H1 (cell line): ENCODE data around the gene NBDY. TPM values are rescaled to one million over a fixed set of nuclear protein-coding genes. Genes with fewer than 3 reads are reported as not detected.

Experiments used
- CTCF ChIA-PET: fragments of 300-600 bp; sonication (Branson Sonifier 250); formaldehyde crosslinking; loops from one replicate; lab custom pipeline; 2021; ENCODE audit not compliant: partially characterized antibody; lab: Charles Lee
- POLR2A ChIA-PET: fragments of 300-600 bp; sonication (Branson Sonifier 250); formaldehyde crosslinking; loops from one replicate; lab custom pipeline; 2021; ENCODE audit warnings: inconsistent platforms; ENCODE audit not compliant: partially characterized antibody; lab: Charles Lee
- DNase-seq, 2 experiments: peaks; one replicate each; pipeline versions ENCODE4 v3.0.0 to v3.0.0-alpha.2; 2010 to 2022; ENCODE audit warnings: low spot score in 2 of 2, low read depth in 1 of 2, mixed read lengths in 1 of 2
- FAIRE-seq: peaks from 2 replicates; lab custom pipeline; 2011; peaks lifted over from hg19 to GRCh38; lab: Jason Lieb, UNC
- H2AFZ ChIP-seq: 2 replicates; pipeline ENCODE4 v1.8.1; 2012; ENCODE audit warnings: low read length, inconsistent platforms
- H2AK5ac ChIP-seq: 2 replicates; pipeline ENCODE4 v1.6.1; 2013; ENCODE audit warnings: low read depth, low read length
- H2BK120ac ChIP-seq: replicated peaks from 2 replicates; pipeline ENCODE3; 2013; ENCODE audit warnings: low read depth, low read length, inconsistent platforms
- H2BK12ac ChIP-seq: 2 replicates; pipeline ENCODE4 v1.6.1; 2013; ENCODE audit warnings: low read depth, low read length
- H2BK15ac ChIP-seq: 2 replicates; pipeline ENCODE4 v1.6.1; 2013; ENCODE audit warnings: low read length
- H2BK20ac ChIP-seq: 2 replicates; pipeline ENCODE4 v1.6.1; 2013; ENCODE audit warnings: low read length
- H2BK5ac ChIP-seq: 2 replicates; pipeline ENCODE4 v1.6.1; 2013; ENCODE audit warnings: low read depth, low read length
- H3K14ac ChIP-seq: 2 replicates; pipeline ENCODE4 v1.6.1; 2013; ENCODE audit warnings: inconsistent platforms; ENCODE audit not compliant: insufficient read length
- H3K18ac ChIP-seq: 2 replicates; pipeline ENCODE4 v1.6.1; 2013; ENCODE audit warnings: low read length; ENCODE audit errors: extremely low read depth
- H3K23ac ChIP-seq: 2 replicates; pipeline ENCODE4 v1.6.1; 2013; ENCODE audit warnings: inconsistent platforms; ENCODE audit not compliant: insufficient read length
- H3K23me2 ChIP-seq: 2 replicates; pipeline ENCODE4 v1.6.1; 2013; ENCODE audit warnings: low read depth, low read length
- H3K27ac ChIP-seq: 2 replicates; pipeline ENCODE4 v1.6.1; 2011; ENCODE audit warnings: low read depth, low read length, inconsistent platforms
- H3K27me3 ChIP-seq, 4 experiments: replicated peaks in 1 of 4; 1 replicate in 1 of 4; 2 replicates in 3 of 4; pipeline versions ENCODE4 v1.6.1 to v1.8.1; 2011 to 2013; ENCODE audit warnings: low read length in 3 of 4, mild to moderate bottlenecking in 3 of 4, inconsistent platforms in 2 of 4, mixed read lengths in 2 of 4, moderate library complexity in 1 of 4; ENCODE audit not compliant: control insufficient read depth in 3 of 4, insufficient read depth in 3 of 4; ENCODE audit errors: extremely low read depth in 1 of 4
- H3K36me3 ChIP-seq, 4 experiments: 2 replicates each; pipeline versions ENCODE4 v1.6.1 to v1.8.1; 2011 to 2013; ENCODE audit warnings: mild to moderate bottlenecking in 4 of 4, low read length in 3 of 4, moderate library complexity in 2 of 4, control low read depth in 1 of 4, inconsistent platforms in 1 of 4; ENCODE audit not compliant: insufficient read depth in 4 of 4, control insufficient read depth in 2 of 4
- H3K4ac ChIP-seq: replicated peaks from 2 replicates; pipeline ENCODE3; 2013; ENCODE audit warnings: low read length, low read depth, mixed read lengths, inconsistent platforms; ENCODE audit not compliant: insufficient read length
- H3K4me1 ChIP-seq, 4 experiments: replicated peaks in 1 of 4; 1 replicate in 1 of 4; 2 replicates in 3 of 4; pipeline versions ENCODE4 v1.6.1 to v1.8.1; 2011 to 2013; ENCODE audit warnings: low read length in 3 of 4, inconsistent platforms in 2 of 4, mixed read lengths in 1 of 4; ENCODE audit not compliant: insufficient read depth in 4 of 4, control insufficient read depth in 3 of 4
- H3K4me2 ChIP-seq, 2 experiments: 2 replicates each; pipeline versions ENCODE4 v1.6.1 to v1.8.1; 2011 to 2013; ENCODE audit warnings: low read depth in 2 of 2, low read length in 2 of 2, control low read depth in 1 of 2, inconsistent platforms in 1 of 2, mild to moderate bottlenecking in 1 of 2; ENCODE audit not compliant: insufficient read depth in 1 of 2
- H3K4me3 ChIP-seq, 4 experiments: fragments of 200-600, 300-600 bp in 1 of 4; sonication (generic), shearing (Covaris generic), sonication (Bioruptor Twin) in 1 of 4; 2 replicates each; pipeline versions ENCODE4 v1.5.1 to v1.8.1; 2011 to 2016; ENCODE audit warnings: low read length in 4 of 4, low read depth in 3 of 4, control low read depth in 2 of 4, inconsistent platforms in 2 of 4, mild to moderate bottlenecking in 2 of 4, mixed read lengths in 1 of 4, moderate library complexity in 1 of 4; ENCODE audit not compliant: insufficient read depth in 2 of 4; ENCODE audit errors: extremely low read depth in 1 of 4
- H3K56ac ChIP-seq: replicated peaks from 2 replicates; pipeline ENCODE3; 2013; ENCODE audit warnings: low read depth, mild to moderate bottlenecking, mixed read lengths, low read length, inconsistent platforms; ENCODE audit not compliant: insufficient read length
- H3K79me1 ChIP-seq: 2 replicates; pipeline ENCODE4 v1.6.1; 2013; ENCODE audit warnings: low read depth, low read length, control low read depth
- H3K79me2 ChIP-seq, 2 experiments: 2 replicates each; pipeline versions ENCODE4 v1.6.1 to v1.8.1; 2012 to 2013; ENCODE audit warnings: low read length in 2 of 2, mild to moderate bottlenecking in 2 of 2, inconsistent platforms in 1 of 2; ENCODE audit not compliant: insufficient read depth in 2 of 2, control insufficient read depth in 1 of 2
- H3K9ac ChIP-seq, 4 experiments: replicated peaks in 1 of 4; 1 replicate in 1 of 4; 2 replicates in 3 of 4; pipeline versions ENCODE4 v1.6.1 to v1.8.1; 2011 to 2013; ENCODE audit warnings: low read depth in 3 of 4, low read length in 3 of 4, control low read depth in 2 of 4, mild to moderate bottlenecking in 2 of 4, moderate library complexity in 2 of 4, inconsistent platforms in 1 of 4; ENCODE audit errors: extremely low read depth in 1 of 4
- H3K9me3 ChIP-seq, 2 experiments: 2 replicates each; pipeline versions ENCODE4 v1.6.1 to v1.8.1; 2012 to 2013; ENCODE audit warnings: mild to moderate bottlenecking in 2 of 2, moderate library complexity in 2 of 2, control low read depth in 1 of 2, inconsistent platforms in 1 of 2, low read depth in 1 of 2, low read length in 1 of 2, mixed read lengths in 1 of 2; ENCODE audit not compliant: insufficient read depth in 2 of 2
- H4K20me1 ChIP-seq, 2 experiments: replicated peaks in 1 of 2; 2 replicates each; pipeline versions ENCODE3 to v1.8.1; 2011 to 2013; ENCODE audit warnings: inconsistent platforms in 2 of 2, low read length in 2 of 2, mild to moderate bottlenecking in 1 of 2; ENCODE audit not compliant: insufficient read depth in 2 of 2, control insufficient read depth in 1 of 2
- H4K5ac ChIP-seq: 2 replicates; pipeline ENCODE4 v1.6.1; 2013; ENCODE audit warnings: low read length, low read depth, mixed read lengths, inconsistent platforms; ENCODE audit not compliant: insufficient read length
- H4K8ac ChIP-seq: 2 replicates; pipeline ENCODE4 v1.8.0; 2013; ENCODE audit warnings: mild to moderate bottlenecking, moderate library complexity, low read length, inconsistent platforms; ENCODE audit not compliant: insufficient read depth; ENCODE audit errors: extremely low read depth
- H4K91ac ChIP-seq: replicated peaks from 2 replicates; pipeline ENCODE3; 2013; ENCODE audit warnings: low read length, mixed read lengths, inconsistent platforms; ENCODE audit not compliant: insufficient read length
- CEBPB ChIP-seq: IDR thresholded peaks from 2 replicates; pipeline ENCODE4 v1.6.1; 2012; ENCODE audit warnings: low read depth, low read length
- CHD1 ChIP-seq: IDR thresholded peaks from 2 replicates; pipeline ENCODE4 v1.6.1; 2012; ENCODE audit warnings: low read depth, low read length, improper control_type of control experiment
- CHD2 ChIP-seq: IDR thresholded peaks from 2 replicates; pipeline ENCODE4 v1.6.1; 2012; ENCODE audit warnings: low read length, improper control_type of control experiment
- EGR1 ChIP-seq: IDR thresholded peaks from 2 replicates; pipeline ENCODE4 v1.6.1; 2011; ENCODE audit warnings: low read depth, low read length, borderline replicate concordance
- HDAC2 ChIP-seq, 2 experiments: fragments of 300-600 bp in 1 of 2; sonication (generic) in 1 of 2; IDR thresholded peaks; 2 replicates each; pipeline ENCODE4 v1.6.1; 2011 to 2012; ENCODE audit warnings: low read depth in 2 of 2, low read length in 2 of 2, mild to moderate bottlenecking in 2 of 2, moderate library complexity in 2 of 2, borderline replicate concordance in 1 of 2, inconsistent platforms in 1 of 2
- HDAC6 ChIP-seq: IDR thresholded peaks from one replicate; pipeline ENCODE4 v1.7.1; 2012; ENCODE audit warnings: low read depth, mild to moderate bottlenecking, inconsistent platforms, low read length, moderate library complexity
- KDM5A ChIP-seq: fragments of 200-600 bp; IDR thresholded peaks from 2 replicates; pipeline ENCODE4 v1.7.1; 2012; ENCODE audit warnings: mild to moderate bottlenecking, low read length, inconsistent platforms, mixed read lengths
- SP1 ChIP-seq: IDR thresholded peaks from 2 replicates; pipeline ENCODE4 v1.6.1; 2011; ENCODE audit warnings: low read depth, low read length
- SP4 ChIP-seq: IDR thresholded peaks from 2 replicates; pipeline ENCODE4 v1.6.1; 2012; ENCODE audit warnings: low read length, inconsistent platforms
- SUZ12 ChIP-seq: fragments of 200-600 bp; sonication (generic); IDR thresholded peaks from 2 replicates; pipeline ENCODE4 v1.6.1; 2012; ENCODE audit warnings: mild to moderate bottlenecking, inconsistent platforms, low read length, moderate library complexity, mixed read lengths
- TBP ChIP-seq: IDR thresholded peaks from 2 replicates; pipeline ENCODE4 v1.6.1; 2011; ENCODE audit warnings: low read depth, low read length, improper control_type of control experiment
- TCF12 ChIP-seq: IDR thresholded peaks from 2 replicates; pipeline ENCODE4 v1.6.1; 2011; ENCODE audit warnings: low read depth, mild to moderate bottlenecking, low read length
- TEAD4 ChIP-seq: IDR thresholded peaks from 2 replicates; pipeline ENCODE4 v1.6.1; 2012; ENCODE audit warnings: low read depth, low read length, inconsistent platforms, mixed read lengths
- WGBS, 2 experiments: shearing (Covaris generic) in 1 of 2; methylation state at CpG; one replicate each; pipeline versions ENCODE4 v1.1.6 to v1.1.7; 2013 to 2015; ENCODE audit warnings: low lambda C conversion rate in 2 of 2, mixed read lengths in 2 of 2, inconsistent platforms in 1 of 2, low coverage in 1 of 2, missing lambda C conversion rate in 1 of 2; ENCODE audit not compliant: insufficient replicate concordance in 2 of 2, insufficient coverage in 1 of 2, insufficient read length in 1 of 2; ENCODE audit errors: extremely low coverage in 1 of 2, missing lambda C conversion rate in 1 of 2; 5-methylcytosine and 5-hydroxymethylcytosine counted together
- polyA plus RNA-seq, 7 experiments: library from polyadenylated mRNA; depleted of rRNA in 3 of 7; stranded (reverse) in 5 of 7; unstranded in 2 of 7; fragments of >200 nt in 5 of 7; fragments of 200-250 nt in 2 of 7; gene quantifications; 1 replicate in 5 of 7; 2 replicates in 1 of 7; 4 replicates in 1 of 7; pipeline versions ENCODE4 v1.2.1 to v1.2.3, GENCODE V29; 2011 to 2013; ENCODE audit warnings: missing spikeins in 2 of 7, mixed read lengths in 2 of 7
- total RNA-seq: library from RNA; stranded (reverse); fragmentation: NEBNext Ultra II Directional; extraction: Animal tissue kit (Norgen Biotek cat#: 25700); gene quantifications from 2 replicates; pipeline ENCODE4 v1.2.1, GENCODE V29; 2021

Gene NBDY
- total and polyA plus RNA-seq, 2 of the 8 experiments (the other 6 are each of a cell fraction or from before 2014, with no cell fraction given): 42.3 to 57.8 TPM

GRCh38 chrX:56798339-56798711 lies 69.3 kb downstream of the NBDY start:
- Histone ChIP-seq H2AFZ (no peak overlapping the region), H4K5ac (no peak overlapping the region), H3K9ac (no peak overlapping the region), H3K23me2 (no peaks in the 10 kb centered on the region), H2AK5ac (no peak overlapping the region), H3K56ac (no peak overlapping the region), H3K4me3 (no peak overlapping the region), H3K23ac (no peak overlapping the region), H2BK5ac (no peak overlapping the region), H4K91ac (no peak overlapping the region), H3K9me3 (no peaks in the 10 kb centered on the region), H3K4me2 (no peak overlapping the region), H2BK15ac (no peak overlapping the region), H4K20me1 (no peaks in the 10 kb centered on the region), H3K79me1 (no peaks in the 10 kb centered on the region), H3K27me3 (no peaks in the 10 kb centered on the region), H3K79me2 (no peaks in the 10 kb centered on the region; a peak in 1 of 4 replicates), H2BK20ac (no peak overlapping the region), H3K36me3 (no peaks in the 10 kb centered on the region; a peak in 1 of 8 replicates), H3K4me1 (no peaks in the 10 kb centered on the region), H4K8ac (no peak overlapping the region), H3K27ac (no peak overlapping the region), H2BK12ac (no peak overlapping the region), H3K14ac (no peak overlapping the region), H3K18ac (no peak overlapping the region), H3K4ac (no peak overlapping the region), H2BK120ac (no peak overlapping the region)
- CTCF ChIA-PET: no interaction called here
- POLR2A ChIA-PET: no interaction called here
- no peak for TF ChIP-seq SUZ12
- TF ChIP-seq SP1: no peak
- no peak for TF ChIP-seq SP4
- no peak for TF ChIP-seq CEBPB
- no peak for TF ChIP-seq HDAC6
- TF ChIP-seq TCF12: no peak
- no peak for TF ChIP-seq CHD2
- no peak for TF ChIP-seq HDAC2 (IDR thresholded peaks at IDR 0.05; ENCODE audit: borderline replicate concordance in 1 of 2, low read depth in 2 of 2, low read length in 2 of 2)
- no peak for TF ChIP-seq EGR1
- TF ChIP-seq TBP: no peak
- no peak for TF ChIP-seq KDM5A
- no peak for TF ChIP-seq TEAD4
- no peak for TF ChIP-seq CHD1
- peak in 1 of 2 experiments; percentile 8 for DNase-seq
- no peak for FAIRE-seq
- 95% methylated on average over 4 of the region's 5 CpGs; no CpG with 5 or more reads in 1 of the 2 experiments for WGBS, 2 experiments
